Aorta (tissue), 5 donors: ENCODE data around the gene RNF207. TPM values are rescaled to one million over a fixed set of nuclear protein-coding genes. Genes with fewer than 3 reads are reported as not detected.
"Not testable (repeated sequence)": the region's sequence is repeated elsewhere in the genome, so short reads cannot be mapped to it uniquely, and the experiment has no call there.

ENCODE experiments used
- ATAC-seq: fragments of 200-7000 bp; cut with Tn5 transposase; one replicate; pipeline ENCODE4 v1.9.1; 2022; ENCODE audit warnings: moderate library complexity; ENCODE audit not compliant: low FRiP score
- DNase-seq, 2 donors: peaks; one replicate each; pipeline ENCODE4 v3.0.0-alpha.2; 2020
- H3K27ac ChIP-seq, 2 donors: one replicate each; pipeline ENCODE4 v1.5.1; 2013; ENCODE audit warnings: low read length in 2 of 2, mild to moderate bottlenecking in 2 of 2, moderate library complexity in 2 of 2, control low read depth in 1 of 2, inconsistent platforms in 1 of 2, low read depth in 1 of 2
- H3K27me3 ChIP-seq, 2 donors: one replicate each; pipeline ENCODE4 v1.6.1; 2013; ENCODE audit warnings: control low read depth in 1 of 2, low read length in 1 of 2, mild to moderate bottlenecking in 1 of 2, moderate library complexity in 1 of 2; ENCODE audit not compliant: insufficient read depth in 2 of 2, control insufficient read depth in 1 of 2
- H3K36me3 ChIP-seq, 2 donors: one replicate each; pipeline ENCODE4 v1.6.1; 2013; ENCODE audit warnings: control low read depth in 1 of 2, low read length in 1 of 2, mild to moderate bottlenecking in 1 of 2; ENCODE audit not compliant: insufficient read depth in 2 of 2, control insufficient read depth in 1 of 2
- H3K4me1 ChIP-seq, 2 donors: one replicate each; pipeline ENCODE4 v1.6.1; 2013; ENCODE audit warnings: low read length in 2 of 2, control low read depth in 1 of 2, mild to moderate bottlenecking in 1 of 2, moderate library complexity in 1 of 2; ENCODE audit not compliant: insufficient read depth in 2 of 2, control insufficient read depth in 1 of 2
- H3K4me3 ChIP-seq, 2 donors: one replicate each; pipeline ENCODE4 v1.5.1; 2013; ENCODE audit warnings: low read length in 2 of 2, control low read depth in 1 of 2, mild to moderate bottlenecking in 1 of 2
- H3K9me3 ChIP-seq: one replicate; pipeline ENCODE4 v1.6.1; 2013; ENCODE audit warnings: mild to moderate bottlenecking, low read length; ENCODE audit not compliant: control insufficient read depth
- WGBS, 2 donors: extraction: QIAGEN DNeasy Blood & Tissue Kit; methylation state at CpG; one replicate each; pipeline ENCODE4 v1.1.7; 2013; 5-methylcytosine and 5-hydroxymethylcytosine counted together
- intact Hi-C, 2 donors: fragments of 100-400 bp; cut with DNase I; formaldehyde crosslinking; loops; one replicate each; pipeline versions ENCODE4 v1.14.2 to v1.15.0; 2022
- polyA plus RNA-seq, 2 donors: library from polyadenylated mRNA; stranded (reverse); fragments of 200-250 nt; gene quantifications; one replicate each; pipeline ENCODE4 v1.2.3, GENCODE V29; 2013
- total RNA-seq, 2 donors: library from RNA; stranded (reverse); fragmentation: NEBNext Ultra II Directional; extraction: Animal tissue kit (Norgen Biotek cat#: 25700); gene quantifications; one replicate each; pipeline ENCODE4 v1.2.1, GENCODE V29; 2021
- donor health status: healthy with polysubstance abuse.
- donor health status: Bipolar disorder and iron deficiency.
- donor health status: DM: no; HTN: no; CAD: no.
- donor health status: DM: no; HTN: no; CAD: no.
- donor health status: DM: yes; HTN: yes; CAD: no.

The RNF207 gene
- total and polyA plus RNA-seq, 4 donors: 1.5 to 31.4 (median 14.5) TPM

GRCh38 chr1:6218375-6219164 lies 12.7 kb downstream of the RNF207 start:
- no peaks in the 10 kb centered on the region for H3K4me1 ChIP-seq
- peaks cover 0 to 3% of the 10 kb centered on the region in 2 donors for H3K36me3 ChIP-seq
- ATAC-seq: no peak
- H3K9me3 ChIP-seq: no peaks in the 10 kb centered on the region
- WGBS, 2 donors: 89% methylated on average over 16 of the region's 16 CpGs
- intact Hi-C loops: no loop called here
- no peaks in the 10 kb centered on the region for H3K27me3 ChIP-seq
- DNase-seq: no peak
- no peak overlapping the region for H3K4me3 ChIP-seq
- H3K27ac ChIP-seq: no peak overlapping the region

- H3K4me1 ChIP-seq, H3K4me3 ChIP-seq, H3K27me3 ChIP-seq, H3K27ac ChIP-seq, H3K9me3 ChIP-seq, ATAC-seq, intact Hi-C loops, H3K36me3 ChIP-seq, DNase-seq: not testable (repeated sequence)
- WGBS, 2 donors: 86 to 89% methylated on average over 11 of the region's 11 CpGs
Measured at GRCh38 chr1:6219641-6220040, 13.7 kb downstream of the RNF207 start.

GRCh38 chr1:6220236-6220635 lies 14.3 kb downstream of the RNF207 start:
- no peaks in the 10 kb centered on the region for H3K9me3 ChIP-seq
- H3K4me1 ChIP-seq: no peaks in the 10 kb centered on the region
- no peaks in the 10 kb centered on the region for H3K27me3 ChIP-seq
- H3K36me3 ChIP-seq: peaks cover 0 to 8% of the 10 kb centered on the region in 2 donors
- no peak for ATAC-seq
- no peak overlapping the region for H3K4me3 ChIP-seq
- no peak for DNase-seq
- no peak overlapping the region for H3K27ac ChIP-seq
- WGBS, 2 donors: 85 to 86% methylated on average over 8 of the region's 8 CpGs
- intact Hi-C loops: no loop called here

- no peaks in the 10 kb centered on the region for H3K27me3 ChIP-seq
- no peak overlapping the region for H3K4me3 ChIP-seq
- no peaks in the 10 kb centered on the region for H3K4me1 ChIP-seq
- H3K9me3 ChIP-seq: no peaks in the 10 kb centered on the region
- 92 to 96% methylated on average over 12 of the region's 12 CpGs for WGBS, 2 donors
- ATAC-seq (no peak), DNase-seq (no peak)
- peaks cover 0 to 8% of the 10 kb centered on the region in 2 donors for H3K36me3 ChIP-seq
- intact Hi-C loops: no loop called here
- no peak overlapping the region for H3K27ac ChIP-seq
Measured at GRCh38 chr1:6221210-6221784, 15.4 kb downstream of the RNF207 start.

- Histone ChIP-seq H3K27ac (no peak overlapping the region), H3K36me3 (peaks cover 0 to 8% of the 10 kb centered on the region in 2 donors), H3K4me3 (no peak overlapping the region), H3K4me1 (no peaks in the 10 kb centered on the region), H3K9me3 (no peaks in the 10 kb centered on the region), H3K27me3 (no peaks in the 10 kb centered on the region)
- 51 to 64% methylated on average over 6 of the region's 6 CpGs for WGBS, 2 donors
- DNase-seq: no peak
- ATAC-seq: peak; percentile 43
- intact Hi-C loops: no loop called here
Measured at GRCh38 chr1:6222636-6223035, 16.7 kb downstream of the RNF207 start.

GRCh38 chr1:6223617-6224016 lies 17.7 kb downstream of the RNF207 start:
- H3K27me3 ChIP-seq: no peaks in the 10 kb centered on the region
- intact Hi-C loops: no loop called here
- H3K27ac ChIP-seq: no peak overlapping the region
- peaks cover 0 to 8% of the 10 kb centered on the region in 2 donors for H3K36me3 ChIP-seq
- no peaks in the 10 kb centered on the region for H3K9me3 ChIP-seq
- 95 to 96% methylated on average over 13 of the region's 13 CpGs for WGBS, 2 donors
- no peak overlapping the region for H3K4me3 ChIP-seq
- no peak for DNase-seq
- no peaks in the 10 kb centered on the region for H3K4me1 ChIP-seq
- no peak for ATAC-seq

- DNase-seq (no peak), ATAC-seq (no peak)
- Histone ChIP-seq H3K4me1 (no peaks in the 10 kb centered on the region), H3K27ac (no peak overlapping the region), H3K4me3 (no peak overlapping the region), H3K36me3 (peaks cover 0 to 8% of the 10 kb centered on the region in 2 donors), H3K27me3 (no peaks in the 10 kb centered on the region), H3K9me3 (no peaks in the 10 kb centered on the region)
- 78% methylated on average over 15 of the region's 15 CpGs for WGBS, 2 donors
- intact Hi-C loops: no loop called here
Measured at GRCh38 chr1:6224718-6225117, 18.8 kb downstream of the RNF207 start.

GRCh38 chr1:6225651-6226050 lies 19.7 kb downstream of the RNF207 start:
- Histone ChIP-seq H3K36me3 (peaks cover 0 to 8% of the 10 kb centered on the region in 2 donors), H3K27ac (no peak overlapping the region), H3K4me1 (no peaks in the 10 kb centered on the region), H3K9me3 (no peaks in the 10 kb centered on the region), H3K27me3 (no peaks in the 10 kb centered on the region), H3K4me3 (no peak overlapping the region)
- ATAC-seq (no peak), DNase-seq (no peak)
- intact Hi-C loops: no loop called here
- 88 to 92% methylated on average over 8 of the region's 8 CpGs for WGBS, 2 donors

GRCh38 chr1:6233376-6233775 lies 27.5 kb downstream of the RNF207 start:
- Histone ChIP-seq H3K27me3 (no peaks in the 10 kb centered on the region), H3K36me3 (peaks cover 2 to 5% of the 10 kb centered on the region in 2 donors), H3K4me3 (no peak overlapping the region), H3K27ac (no peak overlapping the region), H3K4me1 (no peaks in the 10 kb centered on the region), H3K9me3 (no peaks in the 10 kb centered on the region)
- WGBS, 2 donors: 40 to 56% methylated on average over 1 of the region's 1 CpG
- intact Hi-C loops: no loop called here
- DNase-seq (no peak), ATAC-seq (no peak)
